Panc1 (cell line): ENCODE results near the gene CFL2. TPM values are rescaled to one million over a fixed set of nuclear protein-coding genes. Genes with fewer than 3 reads are reported as not detected.
A peak's percentile ranks its signal among the peaks of the same experiment; 100 is the strongest.

Source experiments
- ATAC-seq: fragments of 200-7000 bp; cut with Tn5 transposase; 2 replicates; pipeline ENCODE4 v1.9.1; 2020; ENCODE audit warnings: mild to moderate bottlenecking, moderate library complexity
- BruUV-seq: library from RNA; stranded (reverse); fragments of 400-500 nt; replicated peaks from 2 replicates; lab custom pipeline; 2021; lab: Mats Ljungman, UMichigan
- CTCF ChIA-PET: fragments of 300-600 bp; sonication (Branson Sonifier 250); formaldehyde crosslinking; loops from one replicate; lab custom pipeline; 2022; ENCODE audit warnings: antibody characterized with exemption; lab: Charles Lee
- POLR2A ChIA-PET: fragments of 300-600 bp; sonication (Branson Sonifier 250); formaldehyde crosslinking; loops from one replicate; lab custom pipeline; 2022; ENCODE audit warnings: antibody characterized with exemption; lab: Charles Lee
- DNase-seq: peaks from one replicate; pipeline ENCODE4 v3.0.0-alpha.2; 2010; ENCODE audit warnings: low read depth, low spot score
- H3K27ac ChIP-seq: 2 replicates; pipeline ENCODE4 v1.5.1; 2011; ENCODE audit warnings: mild to moderate bottlenecking, low read length, inconsistent platforms
- H3K27me3 ChIP-seq: fragments of 200-500 bp; sonication (Bioruptor generic); 2 replicates; pipeline ENCODE4 v1.6.0; 2014; ENCODE audit warnings: low read length, inconsistent platforms; ENCODE audit not compliant: control insufficient read depth, insufficient read depth
- H3K36me3 ChIP-seq: fragments of 200-500 bp; sonication (Bioruptor generic); 2 replicates; pipeline ENCODE4 v1.5.1; 2014; ENCODE audit warnings: inconsistent platforms, mild to moderate bottlenecking, low read length, moderate library complexity; ENCODE audit not compliant: control insufficient read depth, insufficient read depth
- H3K4me1 ChIP-seq: 2 replicates; pipeline ENCODE4 v1.5.1; 2011; ENCODE audit warnings: inconsistent platforms, mild to moderate bottlenecking, low read length, moderate library complexity; ENCODE audit not compliant: control insufficient read depth, insufficient read depth
- H3K4me3 ChIP-seq, 2 experiments: 2 replicates each; pipeline ENCODE4 v1.5.1; 2011 to 2012; ENCODE audit warnings: low read depth in 2 of 2, low read length in 2 of 2, mild to moderate bottlenecking in 2 of 2, inconsistent platforms in 1 of 2, moderate library complexity in 1 of 2
- H3K9me3 ChIP-seq: fragments of 200-500 bp; sonication (Bioruptor generic); 2 replicates; pipeline ENCODE4 v1.5.1; 2014; ENCODE audit warnings: low read depth, mild to moderate bottlenecking, inconsistent platforms, low read length, moderate library complexity; ENCODE audit not compliant: control insufficient read depth, insufficient read depth
- POLR2AphosphoS5 ChIP-seq: IDR thresholded peaks from 2 replicates; pipeline ENCODE4 v1.6.1; 2012; ENCODE audit warnings: mild to moderate bottlenecking, low read depth, low read length, moderate library complexity
- SIN3A ChIP-seq: IDR thresholded peaks from 2 replicates; pipeline ENCODE4 v1.6.1; 2012; ENCODE audit warnings: low read depth, mild to moderate bottlenecking, low read length, moderate library complexity, borderline replicate concordance; ENCODE audit not compliant: insufficient read depth
- TCF7L2 ChIP-seq: IDR thresholded peaks from 2 replicates; pipeline ENCODE4 v1.6.1; 2011; ENCODE audit warnings: mild to moderate bottlenecking, low read depth, low read length, inconsistent platforms
- in situ Hi-C: cut with HindIII; loops from 2 replicates; pipeline ENCODE4 v1.10.0; 2016; ENCODE audit warnings: low sequenced_read_pairs, low pct_unique_long_range_greater_than_20kb
- intact Hi-C: fragments of 100-400 bp; cut with micrococcal nuclease; formaldehyde crosslinking; loops from one replicate; pipeline ENCODE4 v1.10.0; 2022; ENCODE audit not compliant: unreplicated experiment
- total RNA-seq: library from RNA; stranded (reverse); gene quantifications from one replicate; pipeline ENCODE4 v1.2.1, GENCODE V29; 2021; ENCODE audit not compliant: unreplicated experiment
- TF ChIP-seq, protein P1 (sequence below): fragments of 450-650 bp; IDR thresholded peaks from 2 replicates; pipeline ENCODE4 v1.5.1; 2017; ENCODE audit warnings: mild to moderate bottlenecking
- TF ChIP-seq, protein P2 (sequence below), 2 experiments: IDR thresholded peaks; 2 replicates each; pipeline ENCODE4 v1.6.1; 2011 to 2012; ENCODE audit warnings: low read depth in 2 of 2, control low read depth in 1 of 2, low read length in 1 of 2, mild to moderate bottlenecking in 1 of 2, moderate library complexity in 1 of 2; ENCODE audit not compliant: insufficient read depth in 1 of 2

CFL2 gene
- total RNA-seq, 1 experiment from 2014 or later = 79.7 TPM

DNA sequence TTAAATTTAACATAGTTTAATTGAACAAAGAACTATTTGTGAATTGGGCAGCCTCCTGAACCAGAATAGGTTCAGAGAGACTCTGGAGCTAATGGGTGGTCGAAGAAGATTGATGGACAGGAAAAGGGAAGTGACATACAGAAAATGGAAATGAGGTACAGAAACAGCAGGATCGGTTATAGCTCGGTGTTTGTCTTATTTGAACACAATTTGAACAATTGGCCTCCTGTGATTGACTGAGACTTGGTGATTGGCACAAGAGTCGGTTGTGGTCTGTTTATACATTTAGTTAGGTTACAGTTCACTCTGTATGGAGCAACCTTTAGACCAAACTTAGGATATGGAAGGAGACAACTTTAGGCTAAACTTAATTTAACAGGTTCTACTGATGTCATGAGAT, 18.4 kb upstream of the CFL2 start:
- ATAC-seq = no peak
- POLR2A ChIA-PET = interaction anchor here (0.6 kb wide), 3 partner anchors 17 to 60 kb away, joined by 3 to 7 read pairs (median 5); no protein-coding TSS in a partner anchor
- intact Hi-C loops = no loop called here

DNA sequence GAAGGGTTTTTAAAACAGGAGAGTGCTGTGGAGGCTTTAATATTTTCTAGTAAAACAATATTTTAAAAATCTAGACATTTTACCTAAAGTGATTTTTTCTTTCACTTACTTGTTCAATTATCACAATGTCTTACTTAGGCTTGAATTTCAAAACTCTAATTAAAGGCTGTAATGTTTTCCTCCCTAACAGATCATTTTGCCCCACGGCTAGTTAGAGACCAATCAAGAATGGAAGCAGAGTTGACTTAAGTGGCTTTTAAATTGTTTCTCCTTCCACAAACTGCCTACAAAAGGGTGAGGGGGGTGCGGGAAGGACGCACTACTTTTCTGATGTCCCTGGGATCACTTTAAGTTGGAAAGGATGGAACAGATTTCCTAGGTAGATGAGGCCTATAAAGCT, 9.5 kb upstream of the CFL2 start:
- DNase-seq (no peak), ATAC-seq (no peak)
- no peaks in the 10 kb centered on the region for H3K36me3 ChIP-seq
- H3K9me3 ChIP-seq = no peaks in the 10 kb centered on the region
- no peaks in the 10 kb centered on the region for H3K27me3 ChIP-seq
- intact Hi-C loops = loop anchor here (2.0 kb wide), 1 partner anchor 51 kb away; no protein-coding TSS in a partner anchor
- POLR2A ChIA-PET = no interaction called here
- no TSS peak for BruUV-seq
- H3K27ac ChIP-seq = peak overlapping the region; percentile 84
- no peak overlapping the region for H3K4me3 ChIP-seq
- TF ChIP-seq, protein P1, sequence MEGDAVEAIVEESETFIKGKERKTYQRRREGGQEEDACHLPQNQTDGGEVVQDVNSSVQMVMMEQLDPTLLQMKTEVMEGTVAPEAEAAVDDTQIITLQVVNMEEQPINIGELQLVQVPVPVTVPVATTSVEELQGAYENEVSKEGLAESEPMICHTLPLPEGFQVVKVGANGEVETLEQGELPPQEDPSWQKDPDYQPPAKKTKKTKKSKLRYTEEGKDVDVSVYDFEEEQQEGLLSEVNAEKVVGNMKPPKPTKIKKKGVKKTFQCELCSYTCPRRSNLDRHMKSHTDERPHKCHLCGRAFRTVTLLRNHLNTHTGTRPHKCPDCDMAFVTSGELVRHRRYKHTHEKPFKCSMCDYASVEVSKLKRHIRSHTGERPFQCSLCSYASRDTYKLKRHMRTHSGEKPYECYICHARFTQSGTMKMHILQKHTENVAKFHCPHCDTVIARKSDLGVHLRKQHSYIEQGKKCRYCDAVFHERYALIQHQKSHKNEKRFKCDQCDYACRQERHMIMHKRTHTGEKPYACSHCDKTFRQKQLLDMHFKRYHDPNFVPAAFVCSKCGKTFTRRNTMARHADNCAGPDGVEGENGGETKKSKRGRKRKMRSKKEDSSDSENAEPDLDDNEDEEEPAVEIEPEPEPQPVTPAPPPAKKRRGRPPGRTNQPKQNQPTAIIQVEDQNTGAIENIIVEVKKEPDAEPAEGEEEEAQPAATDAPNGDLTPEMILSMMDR = no peak
- no peak for TF ChIP-seq SIN3A
- TF ChIP-seq, protein P2, sequence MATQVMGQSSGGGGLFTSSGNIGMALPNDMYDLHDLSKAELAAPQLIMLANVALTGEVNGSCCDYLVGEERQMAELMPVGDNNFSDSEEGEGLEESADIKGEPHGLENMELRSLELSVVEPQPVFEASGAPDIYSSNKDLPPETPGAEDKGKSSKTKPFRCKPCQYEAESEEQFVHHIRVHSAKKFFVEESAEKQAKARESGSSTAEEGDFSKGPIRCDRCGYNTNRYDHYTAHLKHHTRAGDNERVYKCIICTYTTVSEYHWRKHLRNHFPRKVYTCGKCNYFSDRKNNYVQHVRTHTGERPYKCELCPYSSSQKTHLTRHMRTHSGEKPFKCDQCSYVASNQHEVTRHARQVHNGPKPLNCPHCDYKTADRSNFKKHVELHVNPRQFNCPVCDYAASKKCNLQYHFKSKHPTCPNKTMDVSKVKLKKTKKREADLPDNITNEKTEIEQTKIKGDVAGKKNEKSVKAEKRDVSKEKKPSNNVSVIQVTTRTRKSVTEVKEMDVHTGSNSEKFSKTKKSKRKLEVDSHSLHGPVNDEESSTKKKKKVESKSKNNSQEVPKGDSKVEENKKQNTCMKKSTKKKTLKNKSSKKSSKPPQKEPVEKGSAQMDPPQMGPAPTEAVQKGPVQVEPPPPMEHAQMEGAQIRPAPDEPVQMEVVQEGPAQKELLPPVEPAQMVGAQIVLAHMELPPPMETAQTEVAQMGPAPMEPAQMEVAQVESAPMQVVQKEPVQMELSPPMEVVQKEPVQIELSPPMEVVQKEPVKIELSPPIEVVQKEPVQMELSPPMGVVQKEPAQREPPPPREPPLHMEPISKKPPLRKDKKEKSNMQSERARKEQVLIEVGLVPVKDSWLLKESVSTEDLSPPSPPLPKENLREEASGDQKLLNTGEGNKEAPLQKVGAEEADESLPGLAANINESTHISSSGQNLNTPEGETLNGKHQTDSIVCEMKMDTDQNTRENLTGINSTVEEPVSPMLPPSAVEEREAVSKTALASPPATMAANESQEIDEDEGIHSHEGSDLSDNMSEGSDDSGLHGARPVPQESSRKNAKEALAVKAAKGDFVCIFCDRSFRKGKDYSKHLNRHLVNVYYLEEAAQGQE (IDR thresholded peaks at IDR 0.05; ENCODE audit: insufficient read depth in 1 of 2, low read depth in 2 of 2, low read length in 1 of 2) = no peak
- no peak for TF ChIP-seq TCF7L2
- TF ChIP-seq POLR2AphosphoS5 = no peak
- 0 out of 2 replicates have a peak, but pooled peaks cover 6% of the 10 kb centered on the region for H3K4me1 ChIP-seq
- CTCF ChIA-PET = interaction anchor here (0.6 kb wide), 1 partner anchor 9 kb away, joined by 5 read pairs; no protein-coding TSS in a partner anchor
- in situ Hi-C loops = no loop called here

More for the DNA sequence above, 18.4 kb upstream of the CFL2 start:
- DNase-seq = no peak
- CTCF ChIA-PET = interaction anchor here (0.6 to 1.3 kb wide), 2 partner anchors 9 to 10 kb away, joined by 4 to 5 read pairs; no protein-coding TSS in a partner anchor
- BruUV-seq = no TSS peak
- no peak overlapping the region for H3K4me3 ChIP-seq
- H3K4me1 ChIP-seq = no peaks in the 10 kb centered on the region
- H3K27ac ChIP-seq = no peak overlapping the region
- no peaks in the 10 kb centered on the region for H3K36me3 ChIP-seq
- no peaks in the 10 kb centered on the region for H3K9me3 ChIP-seq
- TF ChIP-seq, protein P2 (IDR thresholded peaks at IDR 0.05; ENCODE audit: insufficient read depth in 1 of 2, low read depth in 2 of 2, low read length in 1 of 2) = no peak
- no peak for TF ChIP-seq TCF7L2
- no peak for TF ChIP-seq SIN3A
- TF ChIP-seq, protein P1 = no peak
- no peak for TF ChIP-seq POLR2AphosphoS5
- no peaks in the 10 kb centered on the region for H3K27me3 ChIP-seq
- in situ Hi-C loops = no loop called here
